ENCODE results near the gene GRWD1.

The GRWD1 gene

DNA sequence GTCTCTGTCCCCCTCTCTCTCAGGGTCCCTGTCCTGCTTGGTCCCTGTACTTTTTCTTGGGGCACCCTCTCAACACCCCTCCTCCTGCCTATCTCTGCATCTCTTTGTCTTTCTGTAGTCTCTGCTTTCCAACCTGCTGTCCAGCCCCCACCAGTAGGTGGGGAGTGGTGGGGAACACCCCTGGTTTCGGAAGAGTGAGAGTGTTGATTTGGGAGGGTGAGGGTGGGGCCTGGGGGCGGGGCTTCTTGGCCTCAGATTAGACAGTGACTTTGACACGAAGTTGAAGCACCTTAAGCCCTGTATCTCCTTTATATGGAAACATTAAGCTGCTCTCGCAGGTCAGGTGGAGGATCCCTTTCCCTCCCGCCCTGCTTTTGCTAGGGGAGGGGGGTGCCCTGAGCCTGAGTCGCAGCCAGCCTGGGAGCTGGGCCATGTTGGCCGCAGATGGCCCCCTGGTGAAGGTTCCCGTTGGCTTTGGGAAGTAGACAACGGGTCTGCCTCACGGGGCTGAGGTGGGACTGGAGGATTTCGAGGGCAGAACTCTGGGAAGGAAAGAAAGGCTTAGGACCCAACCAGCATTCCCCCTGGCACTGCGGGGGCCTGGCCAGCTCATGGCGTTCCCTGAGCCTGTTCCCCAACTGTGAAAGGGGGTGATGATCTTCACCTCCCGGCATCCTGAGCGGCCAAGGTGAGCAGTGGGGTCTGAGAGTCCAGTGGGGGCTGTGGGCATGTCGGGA, 9.6 kb downstream of the GRWD1 start, which contains the start of gene KCNJ14:
Gene KCNJ14, plus strand, starts transcription at position 404 of the 737 bp plus-strand sequence. CDS start 6,151 bp downstream, outside the sequence.
- Histone ChIP-seq H3K4me2 (ENCODE audit: low read length) (no peak within 1 kb of the TSS), H3K9me2 (ENCODE audit: low read depth, low read length) (no peaks in the 10 kb centered on the region), H3K36me3 (ENCODE audit: insufficient read depth, low read length) (peaks cover 80% of the 10 kb centered on the region)

DNA sequence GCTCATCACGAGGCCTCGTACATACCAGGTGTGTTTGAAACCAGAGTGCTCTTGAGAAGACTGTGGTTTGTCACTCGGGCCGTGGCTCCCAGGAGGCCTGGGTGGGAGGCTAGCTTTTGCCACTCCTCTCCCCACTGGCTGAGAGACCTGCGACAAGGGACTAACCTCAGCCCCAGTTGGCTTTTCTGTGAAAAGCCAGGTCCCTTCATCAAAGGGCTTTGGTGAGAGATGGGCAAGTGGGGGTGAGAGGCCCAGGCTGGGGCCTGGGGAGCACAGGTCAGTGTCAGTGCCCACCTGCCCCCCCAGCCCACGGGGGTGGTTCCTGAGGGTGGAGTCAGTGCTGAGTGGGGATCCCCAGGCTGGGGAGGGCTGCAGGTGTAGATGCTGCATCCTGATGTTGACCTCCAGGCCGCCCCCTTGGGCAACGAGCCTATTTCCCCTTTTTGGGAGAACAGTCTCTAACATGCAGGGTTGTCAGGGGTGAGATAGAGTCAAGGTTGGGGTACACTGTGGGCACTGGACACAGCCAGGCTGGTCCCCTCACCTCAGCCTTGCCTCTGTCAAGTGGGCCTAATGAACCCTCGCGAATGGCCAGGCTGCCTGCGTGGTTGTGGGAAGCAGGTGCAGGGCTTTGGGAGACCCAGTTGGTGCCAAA, 10.3 kb downstream of the GRWD1 start:
- Histone ChIP-seq H3K4me1 (ENCODE audit: insufficient read depth, low read length, severe bottlenecking) (no peaks in the 10 kb centered on the region), H3K9me3 (ENCODE audit: low read length) (no peaks in the 10 kb centered on the region), H3K36me3 (ENCODE audit: insufficient read depth, low read length) (peaks cover 75% of the 10 kb centered on the region), H3K4me2 (ENCODE audit: low read length) (no peak overlapping the region), H3K79me2 (ENCODE audit: insufficient read depth, low read length) (no peaks in the 10 kb centered on the region), H2AFZ (ENCODE audit: low read length) (no peak overlapping the region), H3F3A (ENCODE audit: insufficient read depth, low read length) (no peaks in the 10 kb centered on the region), H3K4me3 (ENCODE audit: low read depth, low read length, poor library complexity, severe bottlenecking) (no peak overlapping the region), H3K9ac (ENCODE audit: low read length) (no peak overlapping the region), H3K27ac (ENCODE audit: low read depth, low read length, poor library complexity, severe bottlenecking) (no peak overlapping the region), H4K20me1 (ENCODE audit: insufficient read depth, low read length) (no peaks in the 10 kb centered on the region), H3K9me2 (ENCODE audit: low read depth, low read length) (no peaks in the 10 kb centered on the region), H3K27me3 (ENCODE audit: insufficient read depth, low read length) (no peaks in the 10 kb centered on the region)
- TF ChIP-seq, protein P1, sequence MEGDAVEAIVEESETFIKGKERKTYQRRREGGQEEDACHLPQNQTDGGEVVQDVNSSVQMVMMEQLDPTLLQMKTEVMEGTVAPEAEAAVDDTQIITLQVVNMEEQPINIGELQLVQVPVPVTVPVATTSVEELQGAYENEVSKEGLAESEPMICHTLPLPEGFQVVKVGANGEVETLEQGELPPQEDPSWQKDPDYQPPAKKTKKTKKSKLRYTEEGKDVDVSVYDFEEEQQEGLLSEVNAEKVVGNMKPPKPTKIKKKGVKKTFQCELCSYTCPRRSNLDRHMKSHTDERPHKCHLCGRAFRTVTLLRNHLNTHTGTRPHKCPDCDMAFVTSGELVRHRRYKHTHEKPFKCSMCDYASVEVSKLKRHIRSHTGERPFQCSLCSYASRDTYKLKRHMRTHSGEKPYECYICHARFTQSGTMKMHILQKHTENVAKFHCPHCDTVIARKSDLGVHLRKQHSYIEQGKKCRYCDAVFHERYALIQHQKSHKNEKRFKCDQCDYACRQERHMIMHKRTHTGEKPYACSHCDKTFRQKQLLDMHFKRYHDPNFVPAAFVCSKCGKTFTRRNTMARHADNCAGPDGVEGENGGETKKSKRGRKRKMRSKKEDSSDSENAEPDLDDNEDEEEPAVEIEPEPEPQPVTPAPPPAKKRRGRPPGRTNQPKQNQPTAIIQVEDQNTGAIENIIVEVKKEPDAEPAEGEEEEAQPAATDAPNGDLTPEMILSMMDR (IDR thresholded peaks at IDR 0.05; ENCODE audit: low read length): no peak
- TF ChIP-seq EZH2 (IDR thresholded peaks at IDR 0.05; ENCODE audit: borderline replicate concordance, low read length): no peak

More for the DNA sequence above, 9.6 kb downstream of the GRWD1 start, which contains the start of gene KCNJ14:
- Histone ChIP-seq H3K9ac (ENCODE audit: low read length) (no peak within 1 kb of the TSS), H3K27ac (ENCODE audit: low read depth, low read length, poor library complexity, severe bottlenecking) (no peak within 1 kb of the TSS), H3K4me1 (ENCODE audit: insufficient read depth, low read length, severe bottlenecking) (no peaks in the 10 kb centered on the region), H3F3A (ENCODE audit: insufficient read depth, low read length) (no peaks in the 10 kb centered on the region), H3K27me3 (ENCODE audit: insufficient read depth, low read length) (no peaks in the 10 kb centered on the region), H4K20me1 (ENCODE audit: insufficient read depth, low read length) (no peaks in the 10 kb centered on the region), H3K79me2 (ENCODE audit: insufficient read depth, low read length) (no peaks in the 10 kb centered on the region), H3K9me3 (ENCODE audit: low read length) (no peaks in the 10 kb centered on the region), H2AFZ (ENCODE audit: low read length) (no peak within 1 kb of the TSS), H3K4me3 (ENCODE audit: low read depth, low read length, poor library complexity, severe bottlenecking) (no peak within 1 kb of the TSS)
- TF ChIP-seq, protein P1 (IDR thresholded peaks at IDR 0.05; ENCODE audit: low read length): no peak
- no peak for TF ChIP-seq EZH2 (IDR thresholded peaks at IDR 0.05; ENCODE audit: borderline replicate concordance, low read length)

DNA sequence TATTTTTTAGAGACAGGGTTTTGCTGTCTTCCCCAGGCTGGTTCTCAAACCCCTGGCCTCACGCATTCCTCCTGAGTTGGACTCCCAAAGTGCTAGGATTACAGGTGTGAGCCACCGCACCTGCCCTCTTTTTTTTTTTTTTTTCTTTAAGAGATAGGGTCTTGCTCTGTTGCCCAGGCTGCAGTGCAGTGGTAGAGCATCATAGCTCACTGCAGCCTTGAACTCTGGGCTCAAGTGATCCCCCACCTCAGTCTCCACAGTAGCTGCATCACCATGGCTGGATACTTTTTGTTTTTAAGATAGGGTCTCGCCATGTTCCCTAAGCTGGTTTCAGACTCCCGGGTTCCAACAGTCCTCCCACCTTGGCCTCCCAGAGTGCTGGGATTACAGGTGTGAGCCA, 11.1 kb downstream of the GRWD1 start:
- Histone ChIP-seq H4K20me1 (ENCODE audit: insufficient read depth, low read length) (no peaks in the 10 kb centered on the region), H2AFZ (ENCODE audit: low read length) (no peak overlapping the region), H3K4me2 (ENCODE audit: low read length) (no peak overlapping the region), H3K79me2 (ENCODE audit: insufficient read depth, low read length) (no peaks in the 10 kb centered on the region), H3K27me3 (ENCODE audit: insufficient read depth, low read length) (no peaks in the 10 kb centered on the region), H3K4me3 (ENCODE audit: low read depth, low read length, poor library complexity, severe bottlenecking) (no peak overlapping the region), H3K27ac (ENCODE audit: low read depth, low read length, poor library complexity, severe bottlenecking) (no peak overlapping the region), H3K36me3 (ENCODE audit: insufficient read depth, low read length) (peaks cover 74% of the 10 kb centered on the region), H3K9ac (ENCODE audit: low read length) (no peak overlapping the region), H3K9me2 (ENCODE audit: low read depth, low read length) (no peaks in the 10 kb centered on the region), H3K4me1 (ENCODE audit: insufficient read depth, low read length, severe bottlenecking) (no peaks in the 10 kb centered on the region), H3K9me3 (ENCODE audit: low read length) (no peaks in the 10 kb centered on the region), H3F3A (ENCODE audit: insufficient read depth, low read length) (no peaks in the 10 kb centered on the region)
- no peak for TF ChIP-seq EZH2 (IDR thresholded peaks at IDR 0.05; ENCODE audit: borderline replicate concordance, low read length)
- TF ChIP-seq, protein P1 (IDR thresholded peaks at IDR 0.05; ENCODE audit: low read length): no peak
